Erythroblast (primary cell): ENCODE results near the gene HTR1D.

Experiments
- GATA1 ChIP-seq: IDR thresholded peaks from 2 replicates; pipeline ENCODE4 v1.6.1; 2011; ENCODE audit warnings: low read depth, mild to moderate bottlenecking, control low read depth, low read length, moderate library complexity
- POLR2A ChIP-seq: IDR thresholded peaks from 2 replicates; pipeline ENCODE4 v1.6.1; 2011; ENCODE audit warnings: mild to moderate bottlenecking, low read length

GRCh38 chr1:23210351-23210785 is 6.9 kb downstream of the HTR1D start:
- TF ChIP-seq POLR2A = no peak
- TF ChIP-seq GATA1 = no peak
